Subcutaneous adipose tissue (tissue), 4 donors: Measurements from ENCODE around the gene PRR36. TPM values are rescaled to one million over a fixed set of nuclear protein-coding genes. Genes with fewer than 3 reads are reported as not detected.

ENCODE experiments used
- CTCF ChIP-seq: fragments of 450-650 bp; IDR thresholded peaks from one replicate; pipeline ENCODE4 v1.5.1; 2016; ENCODE audit warnings: low read depth, mild to moderate bottlenecking, control low read depth, antibody characterized with exemption, moderate library complexity
- total RNA-seq, 4 donors: library from RNA; depleted of rRNA; stranded (reverse); fragments of >200 nt; gene quantifications; one replicate each; pipeline ENCODE4 v1.1.0, GENCODE V29; 2016

The PRR36 gene
- total RNA-seq: not detected

- TF ChIP-seq CTCF: no peak
Observed at GRCh38 chr19:7874076-7874896, at the start of gene PRR36. PRR36 (minus strand) TSS chr19:7874390; CDS start chr19:7873689, 701 bp downstream.

GRCh38 chr19:7923295-7924191 lies 49.4 kb upstream of the PRR36 start:
- TF ChIP-seq CTCF: no peak

- no peak for TF ChIP-seq CTCF
Observed at GRCh38 chr19:7922836-7923195, 48.6 kb upstream of the PRR36 start.

GRCh38 chr19:7921967-7922835 lies 48.0 kb upstream of the PRR36 start:
- TF ChIP-seq CTCF: no peak

- TF ChIP-seq CTCF: no peak
Observed at GRCh38 chr19:7921302-7921966, 47.2 kb upstream of the PRR36 start.

- TF ChIP-seq CTCF: no peak
Observed at GRCh38 chr19:7920519-7921301, 46.5 kb upstream of the PRR36 start.
